HCT116 (cell line): ENCODE measurements around the gene TFPT. TPM values are rescaled to one million over a fixed set of nuclear protein-coding genes. Genes with fewer than 3 reads are reported as not detected.

Experiments used
- ATAC-seq: fragments of 200-7000 bp; cut with Tn5 transposase; 2 replicates; pipeline ENCODE4 v1.9.1; 2020; ENCODE audit warnings: mild to moderate bottlenecking, moderate library complexity
- BruUV-seq: library from RNA; stranded (reverse); fragments of 400-500 nt; replicated peaks from 2 replicates; lab custom pipeline; 2021; lab: Mats Ljungman, UMichigan
- CTCF ChIA-PET: fragments of 300-600 bp; sonication (Branson Sonifier 250); formaldehyde crosslinking; loops from one replicate; lab custom pipeline; 2021; ENCODE audit warnings: antibody characterized with exemption; lab: Charles Lee
- POLR2A ChIA-PET: fragments of 300-600, 350-600 bp; sonication (Branson Sonifier 250); formaldehyde crosslinking; loops from one replicate; lab custom pipeline; 2021; ENCODE audit warnings: antibody characterized with exemption; lab: Charles Lee
- RAD21 ChIA-PET, 2 experiments: fragments of 300-600 bp; sonication (Branson Sonifier 250); formaldehyde crosslinking; loops; one replicate each; lab custom pipeline; 2023; ENCODE audit warnings: low total read pairs in 2 of 2; ENCODE audit not compliant: uncharacterized antibody in 2 of 2, unreplicated experiment in 2 of 2, low non-redundant PET in 1 of 2; lab: Charles Lee
- DNase-seq: peaks from one replicate; pipeline ENCODE4 v3.0.0-alpha.2; 2010; ENCODE audit warnings: low read depth, low spot score
- H2AFZ ChIP-seq: fragments of 200-600 bp; shearing (Covaris generic), sonication (generic); 2 replicates; pipeline ENCODE4 v1.6.1; 2017; ENCODE audit warnings: low read depth, mixed run types, mixed read lengths, antibody characterized with exemption, low read length; ENCODE audit not compliant: poor library complexity, severe bottlenecking
- H3K27ac ChIP-seq: 2 replicates; pipeline ENCODE4 v1.5.1; 2012; ENCODE audit warnings: low read depth, low read length
- H3K27me3 ChIP-seq: fragments of 200-600 bp; sonication (generic); 2 replicates; pipeline ENCODE4 v1.6.1; 2016; ENCODE audit warnings: mixed run types, low read length, mixed read lengths; ENCODE audit not compliant: insufficient read depth
- H3K36me3 ChIP-seq, 2 experiments: fragments of 200-500 bp in 1 of 2; fragments of 200-600 bp in 1 of 2; sonication (Bioruptor generic) in 1 of 2; sonication (generic) in 1 of 2; 2 replicates each; pipeline versions ENCODE4 v1.5.1 to v1.6.1; 2014 to 2016; ENCODE audit warnings: low read length in 2 of 2, inconsistent platforms in 1 of 2, mixed read lengths in 1 of 2, mixed run types in 1 of 2; ENCODE audit not compliant: insufficient read depth in 2 of 2, control insufficient read depth in 1 of 2
- H3K4me1 ChIP-seq, 2 experiments: fragments of 200-600 bp in 1 of 2; sonication (generic) in 1 of 2; 2 replicates each; pipeline versions ENCODE4 v1.5.1 to v1.6.1; 2012 to 2017; ENCODE audit warnings: low read length in 2 of 2, inconsistent platforms in 1 of 2, mild to moderate bottlenecking in 1 of 2, mixed read lengths in 1 of 2, mixed run types in 1 of 2, moderate library complexity in 1 of 2; ENCODE audit not compliant: insufficient read depth in 2 of 2, control insufficient read depth in 1 of 2
- H3K4me2 ChIP-seq: fragments of 200-600 bp; sonication (generic); 2 replicates; pipeline ENCODE4 v1.6.1; 2017; ENCODE audit warnings: mixed run types, low read length, mixed read lengths
- H3K4me3 ChIP-seq, 2 experiments: fragments of 200-600 bp in 1 of 2; sonication (generic) in 1 of 2; replicated peaks in 1 of 2; 2 replicates each; pipeline ENCODE4 v1.5.1; 2011 to 2016; ENCODE audit warnings: low read length in 2 of 2, control low read depth in 1 of 2, low read depth in 1 of 2, mild to moderate bottlenecking in 1 of 2, mixed read lengths in 1 of 2, mixed run types in 1 of 2
- H3K79me2 ChIP-seq: fragments of 200-600 bp; sonication (generic); 2 replicates; pipeline ENCODE4 v1.6.1; 2017; ENCODE audit warnings: mild to moderate bottlenecking, mixed run types, low read length, moderate library complexity, mixed read lengths; ENCODE audit not compliant: insufficient read depth
- H3K9ac ChIP-seq: fragments of 200-600 bp; sonication (generic); 2 replicates; pipeline ENCODE4 v1.6.1; 2016; ENCODE audit warnings: low read length, mixed read lengths
- H3K9me2 ChIP-seq: fragments of 200-600 bp; sonication (generic), shearing (Covaris generic); 2 replicates; pipeline ENCODE4 v1.6.1; 2017; ENCODE audit warnings: mixed run types, mild to moderate bottlenecking, moderate library complexity; ENCODE audit not compliant: insufficient read depth
- H3K9me3 ChIP-seq, 2 experiments: fragments of 200-500 bp in 1 of 2; fragments of 200-600 bp in 1 of 2; sonication (Bioruptor generic) in 1 of 2; sonication (generic) in 1 of 2; 2 replicates each; pipeline ENCODE4 v1.6.1; 2014 to 2017; ENCODE audit warnings: low read length in 2 of 2, mixed read lengths in 2 of 2, inconsistent platforms in 1 of 2, low read depth in 1 of 2, mild to moderate bottlenecking in 1 of 2, mixed run types in 1 of 2, moderate library complexity in 1 of 2; ENCODE audit not compliant: control insufficient read depth in 1 of 2, insufficient read depth in 1 of 2
- H4K20me1 ChIP-seq: fragments of 200-600 bp; sonication (generic), shearing (Covaris generic); 2 replicates; pipeline ENCODE4 v1.6.1; 2017; ENCODE audit warnings: mixed run types, mild to moderate bottlenecking, moderate library complexity; ENCODE audit not compliant: insufficient read depth
- CBX3 ChIP-seq: IDR thresholded peaks from 2 replicates; pipeline ENCODE4 v1.6.1; 2012; ENCODE audit warnings: low read depth
- CEBPB ChIP-seq: IDR thresholded peaks from 2 replicates; pipeline ENCODE4 v1.6.1; 2012; ENCODE audit warnings: low read depth
- EGR1 ChIP-seq: IDR thresholded peaks from 2 replicates; pipeline ENCODE4 v1.6.1; 2012; ENCODE audit warnings: low read depth
- ELF1 ChIP-seq: IDR thresholded peaks from 2 replicates; pipeline ENCODE4 v1.6.1; 2012; ENCODE audit warnings: low read depth, borderline replicate concordance
- EZH2 ChIP-seq: fragments of 200-600 bp; sonication (generic); IDR thresholded peaks from 2 replicates; pipeline ENCODE4 v1.6.1; 2017; ENCODE audit warnings: antibody characterized with exemption, mixed run types
- JUND ChIP-seq: IDR thresholded peaks from 2 replicates; pipeline ENCODE4 v1.6.1; 2012
- POLR2A ChIP-seq: IDR thresholded peaks from 2 replicates; pipeline ENCODE4 v1.7.0; 2011; ENCODE audit warnings: borderline replicate concordance; ENCODE audit not compliant: insufficient read depth, insufficient read length; ENCODE audit errors: extremely low read depth
- POLR2AphosphoS5 ChIP-seq: IDR thresholded peaks from 2 replicates; pipeline ENCODE4 v1.6.1; 2011; ENCODE audit warnings: mild to moderate bottlenecking, low read depth, low read length, moderate library complexity
- RAD21 ChIP-seq: IDR thresholded peaks from 2 replicates; pipeline ENCODE4 v1.6.1; 2012; ENCODE audit warnings: low read depth, mild to moderate bottlenecking
- SIN3A ChIP-seq: IDR thresholded peaks from 2 replicates; pipeline ENCODE4 v1.6.1; 2012; ENCODE audit warnings: low read depth
- SRF ChIP-seq: IDR thresholded peaks from 2 replicates; pipeline ENCODE4 v1.6.1; 2012; ENCODE audit warnings: low read depth
- TCF7L2 ChIP-seq: IDR thresholded peaks from 2 replicates; pipeline ENCODE4 v1.7.0; 2011; ENCODE audit warnings: borderline replicate concordance, inconsistent platforms; ENCODE audit not compliant: insufficient read depth, insufficient read length; ENCODE audit errors: extremely low read depth
- ZFX ChIP-seq: fragments of 450-650 bp; IDR thresholded peaks from 2 replicates; pipeline ENCODE4 v1.6.1; 2017
- ZNF274 ChIP-seq: fragments of 200-500 bp; sonication (Bioruptor generic); IDR thresholded peaks from 2 replicates; pipeline ENCODE4 v1.6.1; 2014; ENCODE audit warnings: mild to moderate bottlenecking, low read depth, low read length, inconsistent platforms
- intact Hi-C: fragments of 100-400 bp; cut with micrococcal nuclease; formaldehyde crosslinking; loops from 2 replicates; pipeline ENCODE4 v1.10.0; 2022
- total RNA-seq: library from RNA; stranded (reverse); gene quantifications from one replicate; pipeline ENCODE4 v1.2.1, GENCODE V29; 2021; ENCODE audit not compliant: unreplicated experiment
- TF ChIP-seq, protein P1 (sequence below), 3 experiments: fragments of 200-600 bp in 1 of 3; sonication (generic) in 1 of 3; IDR thresholded peaks in 2 of 3; conservative IDR thresholded peaks in 1 of 3; 2 replicates each; pipeline ENCODE4 v1.5.1; 2012 to 2017; ENCODE audit warnings: low read depth in 2 of 3, low read length in 2 of 3, antibody characterized with exemption in 1 of 3, borderline replicate concordance in 1 of 3, control low read depth in 1 of 3, mild to moderate bottlenecking in 1 of 3, mixed read lengths in 1 of 3, mixed run types in 1 of 3, moderate library complexity in 1 of 3; ENCODE audit not compliant: insufficient read depth in 1 of 3
- TF ChIP-seq, protein P2 (sequence below): IDR thresholded peaks from 2 replicates; pipeline ENCODE4 v1.6.1; 2012; ENCODE audit warnings: low read depth
- TF ChIP-seq, protein P3 (sequence below): IDR thresholded peaks from 2 replicates; pipeline ENCODE4 v1.6.1; 2012
- TF ChIP-seq, protein P4 (sequence below): IDR thresholded peaks from 2 replicates; pipeline ENCODE4 v1.6.1; 2011; ENCODE audit warnings: mild to moderate bottlenecking, low read length, moderate library complexity; ENCODE audit not compliant: insufficient replicate concordance; ENCODE audit errors: extremely low read depth

TFPT gene
- total RNA-seq, 1 experiment from 2014 or later = 7.1 TPM

DNA sequence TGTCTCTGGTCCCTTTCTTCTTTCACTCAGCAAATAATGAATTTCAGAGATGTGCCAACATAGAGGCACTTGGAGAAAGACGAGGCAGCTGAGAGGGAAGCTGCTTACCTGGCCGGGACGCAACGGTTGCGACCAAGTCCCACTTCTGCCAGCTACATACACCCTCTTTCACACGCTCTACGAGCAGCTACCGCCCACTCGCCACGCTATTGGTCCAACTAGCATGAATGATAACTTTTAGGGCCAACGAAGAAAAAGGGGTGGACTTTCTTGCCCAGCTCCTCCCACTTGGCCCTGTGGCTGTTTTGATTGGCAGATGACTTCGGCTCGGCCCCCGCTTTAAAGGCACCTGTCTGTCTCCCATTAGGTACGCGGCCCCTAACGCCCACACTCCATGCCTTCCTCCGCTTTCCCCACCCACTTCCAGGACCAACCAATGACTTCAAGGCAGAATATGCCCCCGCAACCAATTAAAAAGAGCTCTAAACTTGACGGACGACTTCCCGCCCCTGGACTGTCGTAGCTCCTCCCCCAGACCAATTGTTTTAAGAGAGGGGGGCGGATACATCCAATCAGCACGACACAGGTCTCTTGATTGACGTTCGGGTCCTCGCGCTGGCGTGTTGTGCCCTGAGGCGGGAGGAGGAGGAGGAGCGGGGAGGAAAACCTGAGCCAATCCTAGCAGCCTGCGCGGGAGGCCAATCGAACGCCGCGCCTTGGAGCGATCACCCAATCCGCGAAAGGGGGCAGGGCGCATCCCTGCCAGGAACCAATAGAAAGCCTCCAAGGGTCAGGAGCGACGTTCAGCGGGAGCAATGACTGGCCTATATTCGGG, 21.6 kb upstream of the TFPT start:
- H4K20me1 ChIP-seq = no peaks in the 10 kb centered on the region
- POLR2A ChIA-PET = interaction anchor here (0.9 to 2.0 kb wide), 18 partner anchors 11 to 327 kb away, joined by 3 to 26 read pairs (median 4); partner anchors contain the start of genes LENG1, MBOAT7, MYADM and PRPF31
- CTCF ChIA-PET = interaction anchor here (0.6 to 1.4 kb wide), 14 partner anchors 32 to 344 kb away, joined by 3 to 11 read pairs (median 4); partner anchors contain the start of gene MBOAT7
- RAD21 ChIA-PET = interaction anchor here in 1 of 2 experiments (0.6 kb wide), 2 partner anchors 95 to 328 kb away, joined by 3 read pairs; no protein-coding TSS in a partner anchor
- no peaks in the 10 kb centered on the region for H3K9me2 ChIP-seq
- peaks cover 15 to 31% of the 10 kb centered on the region in 2 experiments for H3K4me1 ChIP-seq
- peaks cover 11 to 14% of the 10 kb centered on the region in 2 experiments; a peak in 3 of 4 replicates for H3K36me3 ChIP-seq
- ATAC-seq = peak; percentile 84
- peaks cover 44% of the 10 kb centered on the region for H3K79me2 ChIP-seq
- intact Hi-C loops = loop anchor here (1.0 kb wide), 1 partner anchor 22 kb away; the partner anchor contains the start of gene LENG1
- peak overlapping the region; percentile 96 for H3K9ac ChIP-seq
- H2AFZ ChIP-seq = peak overlapping the region; percentile 18
- H3K27ac ChIP-seq = peak overlapping the region; percentile 25
- H3K27me3 ChIP-seq = no peaks in the 10 kb centered on the region
- DNase-seq = peak; percentile 100
- no TSS peak for BruUV-seq
- H3K4me3 ChIP-seq = peak overlapping the region; percentile 76 to 82
- H3K4me2 ChIP-seq = peak overlapping the region; percentile 98
- H3K9me3 ChIP-seq = no peaks in the 10 kb centered on the region
- peak; percentile 90 for TF ChIP-seq POLR2AphosphoS5
- no peak for TF ChIP-seq SRF
- TF ChIP-seq JUND = no peak
- TF ChIP-seq, protein P1, sequence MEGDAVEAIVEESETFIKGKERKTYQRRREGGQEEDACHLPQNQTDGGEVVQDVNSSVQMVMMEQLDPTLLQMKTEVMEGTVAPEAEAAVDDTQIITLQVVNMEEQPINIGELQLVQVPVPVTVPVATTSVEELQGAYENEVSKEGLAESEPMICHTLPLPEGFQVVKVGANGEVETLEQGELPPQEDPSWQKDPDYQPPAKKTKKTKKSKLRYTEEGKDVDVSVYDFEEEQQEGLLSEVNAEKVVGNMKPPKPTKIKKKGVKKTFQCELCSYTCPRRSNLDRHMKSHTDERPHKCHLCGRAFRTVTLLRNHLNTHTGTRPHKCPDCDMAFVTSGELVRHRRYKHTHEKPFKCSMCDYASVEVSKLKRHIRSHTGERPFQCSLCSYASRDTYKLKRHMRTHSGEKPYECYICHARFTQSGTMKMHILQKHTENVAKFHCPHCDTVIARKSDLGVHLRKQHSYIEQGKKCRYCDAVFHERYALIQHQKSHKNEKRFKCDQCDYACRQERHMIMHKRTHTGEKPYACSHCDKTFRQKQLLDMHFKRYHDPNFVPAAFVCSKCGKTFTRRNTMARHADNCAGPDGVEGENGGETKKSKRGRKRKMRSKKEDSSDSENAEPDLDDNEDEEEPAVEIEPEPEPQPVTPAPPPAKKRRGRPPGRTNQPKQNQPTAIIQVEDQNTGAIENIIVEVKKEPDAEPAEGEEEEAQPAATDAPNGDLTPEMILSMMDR (IDR thresholded peaks at IDR 0.05 in 2 of 3, conservative IDR thresholded peaks at IDR 0.05 in 1 of 3; ENCODE audit: borderline replicate concordance in 1 of 3, insufficient read depth in 1 of 3, low read depth in 2 of 3, low read length in 2 of 3) = no peak
- peak; percentile 98 for TF ChIP-seq EGR1
- TF ChIP-seq, protein P2, sequence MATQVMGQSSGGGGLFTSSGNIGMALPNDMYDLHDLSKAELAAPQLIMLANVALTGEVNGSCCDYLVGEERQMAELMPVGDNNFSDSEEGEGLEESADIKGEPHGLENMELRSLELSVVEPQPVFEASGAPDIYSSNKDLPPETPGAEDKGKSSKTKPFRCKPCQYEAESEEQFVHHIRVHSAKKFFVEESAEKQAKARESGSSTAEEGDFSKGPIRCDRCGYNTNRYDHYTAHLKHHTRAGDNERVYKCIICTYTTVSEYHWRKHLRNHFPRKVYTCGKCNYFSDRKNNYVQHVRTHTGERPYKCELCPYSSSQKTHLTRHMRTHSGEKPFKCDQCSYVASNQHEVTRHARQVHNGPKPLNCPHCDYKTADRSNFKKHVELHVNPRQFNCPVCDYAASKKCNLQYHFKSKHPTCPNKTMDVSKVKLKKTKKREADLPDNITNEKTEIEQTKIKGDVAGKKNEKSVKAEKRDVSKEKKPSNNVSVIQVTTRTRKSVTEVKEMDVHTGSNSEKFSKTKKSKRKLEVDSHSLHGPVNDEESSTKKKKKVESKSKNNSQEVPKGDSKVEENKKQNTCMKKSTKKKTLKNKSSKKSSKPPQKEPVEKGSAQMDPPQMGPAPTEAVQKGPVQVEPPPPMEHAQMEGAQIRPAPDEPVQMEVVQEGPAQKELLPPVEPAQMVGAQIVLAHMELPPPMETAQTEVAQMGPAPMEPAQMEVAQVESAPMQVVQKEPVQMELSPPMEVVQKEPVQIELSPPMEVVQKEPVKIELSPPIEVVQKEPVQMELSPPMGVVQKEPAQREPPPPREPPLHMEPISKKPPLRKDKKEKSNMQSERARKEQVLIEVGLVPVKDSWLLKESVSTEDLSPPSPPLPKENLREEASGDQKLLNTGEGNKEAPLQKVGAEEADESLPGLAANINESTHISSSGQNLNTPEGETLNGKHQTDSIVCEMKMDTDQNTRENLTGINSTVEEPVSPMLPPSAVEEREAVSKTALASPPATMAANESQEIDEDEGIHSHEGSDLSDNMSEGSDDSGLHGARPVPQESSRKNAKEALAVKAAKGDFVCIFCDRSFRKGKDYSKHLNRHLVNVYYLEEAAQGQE = no peak
- TF ChIP-seq, protein P3, sequence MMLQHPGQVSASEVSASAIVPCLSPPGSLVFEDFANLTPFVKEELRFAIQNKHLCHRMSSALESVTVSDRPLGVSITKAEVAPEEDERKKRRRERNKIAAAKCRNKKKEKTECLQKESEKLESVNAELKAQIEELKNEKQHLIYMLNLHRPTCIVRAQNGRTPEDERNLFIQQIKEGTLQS = no peak
- TF ChIP-seq, protein P4, sequence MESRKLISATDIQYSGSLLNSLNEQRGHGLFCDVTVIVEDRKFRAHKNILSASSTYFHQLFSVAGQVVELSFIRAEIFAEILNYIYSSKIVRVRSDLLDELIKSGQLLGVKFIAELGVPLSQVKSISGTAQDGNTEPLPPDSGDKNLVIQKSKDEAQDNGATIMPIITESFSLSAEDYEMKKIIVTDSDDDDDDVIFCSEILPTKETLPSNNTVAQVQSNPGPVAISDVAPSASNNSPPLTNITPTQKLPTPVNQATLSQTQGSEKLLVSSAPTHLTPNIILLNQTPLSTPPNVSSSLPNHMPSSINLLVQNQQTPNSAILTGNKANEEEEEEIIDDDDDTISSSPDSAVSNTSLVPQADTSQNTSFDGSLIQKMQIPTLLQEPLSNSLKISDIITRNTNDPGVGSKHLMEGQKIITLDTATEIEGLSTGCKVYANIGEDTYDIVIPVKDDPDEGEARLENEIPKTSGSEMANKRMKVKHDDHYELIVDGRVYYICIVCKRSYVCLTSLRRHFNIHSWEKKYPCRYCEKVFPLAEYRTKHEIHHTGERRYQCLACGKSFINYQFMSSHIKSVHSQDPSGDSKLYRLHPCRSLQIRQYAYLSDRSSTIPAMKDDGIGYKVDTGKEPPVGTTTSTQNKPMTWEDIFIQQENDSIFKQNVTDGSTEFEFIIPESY = no peak
- TF ChIP-seq ZNF274 = no peak
- TF ChIP-seq TCF7L2 = no peak
- no peak for TF ChIP-seq CBX3
- TF ChIP-seq RAD21 = no peak
- peak; percentile 65 for TF ChIP-seq SIN3A
- no peak for TF ChIP-seq ELF1
- no peak for TF ChIP-seq EZH2
- TF ChIP-seq ZFX = no peak
- TF ChIP-seq POLR2A = peak; percentile 87
- TF ChIP-seq CEBPB = no peak
